Measurements from ENCODE around the gene CNST. TPM values are rescaled to one million over a fixed set of nuclear protein-coding genes. Genes with fewer than 3 reads are reported as not detected.
A peak's percentile ranks its signal among the peaks of the same experiment; 100 is the strongest.

Gene CNST
- total and polyA plus RNA-seq, 8 donors, result 3.6 to 12.9 (median 8.9) TPM

- 89 to 92% methylated on average over 9 of the region's 9 CpGs for WGBS, 2 donors
- no peak for ATAC-seq
These were observed 73.5 kb downstream of the CNST start for GRCh38 chr1:246639732-246640131.

GRCh38 chr1:246640747-246641146 is 74.5 kb downstream of the CNST start:
- Histone ChIP-seq H3K9me3 (no peaks in the 10 kb centered on the region), H3K4me3 (no peak overlapping the region), H3K27ac (no peak overlapping the region), H3K36me3 (peaks cover 0 to 3% (median 0%) of the 10 kb centered on the region in 3 donors), H3K4me1 (no peaks in the 10 kb centered on the region), H3K27me3 (no peaks in the 10 kb centered on the region)
- ATAC-seq, result no peak
- intact Hi-C loops (cut with DNase I), result no loop called here
- DNase-seq, result no peak
- no peak for FAIRE-seq
- TF ChIP-seq CTCF (IDR thresholded peaks at IDR 0.05), result no peak
- 71 to 72% methylated on average over 2 of the region's 2 CpGs for WGBS, 2 donors

More at GRCh38 chr1:246639732-246640131, 73.5 kb downstream of the CNST start:
- H3K27me3 ChIP-seq, result no peaks in the 10 kb centered on the region
- no peak for TF ChIP-seq CTCF (IDR thresholded peaks at IDR 0.05)
- intact Hi-C loops (cut with DNase I), result no loop called here
- DNase-seq (no peak), FAIRE-seq (no peak)
- H3K4me3 ChIP-seq, result no peak overlapping the region
- no peaks in the 10 kb centered on the region for H3K4me1 ChIP-seq
- no peaks in the 10 kb centered on the region for H3K9me3 ChIP-seq
- peaks cover 0 to 3% (median 0%) of the 10 kb centered on the region in 3 donors for H3K36me3 ChIP-seq
- H3K27ac ChIP-seq, result no peak overlapping the region

- H3K4me3 ChIP-seq, result no peak overlapping the region
- H3K9me3 ChIP-seq, result no peaks in the 10 kb centered on the region
- peak in 1 of 4 donors; percentile 55 for ATAC-seq
- H3K27me3 ChIP-seq, result no peaks in the 10 kb centered on the region
- no peak for TF ChIP-seq CTCF (IDR thresholded peaks at IDR 0.05)
- no peak for FAIRE-seq
- peaks cover 0 to 3% (median 0%) of the 10 kb centered on the region in 3 donors for H3K36me3 ChIP-seq
- WGBS, 2 donors, result 34 to 36% methylated on average over 2 of the region's 2 CpGs
- H3K4me1 ChIP-seq, result no peaks in the 10 kb centered on the region
- H3K27ac ChIP-seq, result no peak overlapping the region
- intact Hi-C loops (cut with DNase I), result no loop called here
- no peak for DNase-seq
These were observed 75.1 kb downstream of the CNST start for GRCh38 chr1:246641394-246641793.

GRCh38 chr1:246642719-246643118 is 76.5 kb downstream of the CNST start:
- H3K4me3 ChIP-seq, result no peak overlapping the region
- ATAC-seq (no peak), DNase-seq (no peak), FAIRE-seq (no peak)
- H3K4me1 ChIP-seq, result no peaks in the 10 kb centered on the region
- H3K9me3 ChIP-seq, result no peaks in the 10 kb centered on the region
- intact Hi-C loops (cut with DNase I), result no loop called here
- 89 to 98% methylated on average over 6 of the region's 6 CpGs for WGBS, 2 donors
- no peaks in the 10 kb centered on the region for H3K27me3 ChIP-seq
- no peak overlapping the region for H3K27ac ChIP-seq
- peaks cover 0 to 15% (median 0%) of the 10 kb centered on the region in 3 donors for H3K36me3 ChIP-seq
- TF ChIP-seq CTCF (IDR thresholded peaks at IDR 0.05), result no peak

GRCh38 chr1:246647113-246647512 is 80.9 kb downstream of the CNST start:
- Histone ChIP-seq H3K27ac (no peak overlapping the region), H3K4me1 (no peaks in the 10 kb centered on the region), H3K9me3 (no peaks in the 10 kb centered on the region), H3K36me3 (peaks cover 0 to 16% (median 0%) of the 10 kb centered on the region in 3 donors), H3K4me3 (no peak overlapping the region), H3K27me3 (no peaks in the 10 kb centered on the region)
- FAIRE-seq (no peak), ATAC-seq (peak in 3 of 4 donors; percentile 47 to 67 (median 53)), DNase-seq (no peak)
- TF ChIP-seq CTCF (IDR thresholded peaks at IDR 0.05), result no peak
- intact Hi-C loops (cut with DNase I), result no loop called here
- 69 to 71% methylated on average over 10 of the region's 10 CpGs for WGBS, 2 donors

Measured in pancreas (tissue), 10 donors.